Choroid plexus epithelial cell (primary cell): ENCODE data around the gene RFX2.

Source experiments
- DNase-seq: peaks from one replicate; pipeline ENCODE4 v3.0.0-alpha.2; 2010; ENCODE audit warnings: low read depth
- H3K4me3 ChIP-seq: 2 replicates; pipeline ENCODE4 v1.5.1; 2011; ENCODE audit warnings: low read depth, mild to moderate bottlenecking, control low read depth, low read length, moderate library complexity
- CTCF ChIP-seq: conservative IDR thresholded peaks from 2 replicates; pipeline ENCODE4 v1.5.1; 2011; ENCODE audit warnings: low read depth, mild to moderate bottlenecking, control low read depth, inconsistent platforms, low read length, moderate library complexity

The RFX2 gene

GRCh38 chr19:6103894-6104293 is 6.4 kb downstream of the RFX2 start:
- no peak overlapping the region for H3K4me3 ChIP-seq
- TF ChIP-seq CTCF: no peak
- DNase-seq: no peak

- TF ChIP-seq CTCF: no peak
- peak; percentile 76 for DNase-seq
- H3K4me3 ChIP-seq: no peak overlapping the region
Measured at GRCh38 chr19:6103217-6103644, 7.1 kb downstream of the RFX2 start.

GRCh38 chr19:6101991-6102390 is 8.3 kb downstream of the RFX2 start:
- no peak for DNase-seq
- TF ChIP-seq CTCF: no peak
- H3K4me3 ChIP-seq: no peak overlapping the region

GRCh38 chr19:6101291-6101825 is 8.9 kb downstream of the RFX2 start:
- no peak for DNase-seq
- no peak overlapping the region for H3K4me3 ChIP-seq

GRCh38 chr19:6100284-6100915 is 9.9 kb downstream of the RFX2 start:
- no peak overlapping the region for H3K4me3 ChIP-seq
- DNase-seq: no peak
- TF ChIP-seq CTCF: no peak

More at GRCh38 chr19:6101291-6101825, 8.9 kb downstream of the RFX2 start:
- TF ChIP-seq CTCF: no peak

GRCh38 chr19:6099599-6099998 is 10.7 kb downstream of the RFX2 start:
- no peak for DNase-seq
- no peak overlapping the region for H3K4me3 ChIP-seq
- no peak for TF ChIP-seq CTCF

- DNase-seq: no peak
- H3K4me3 ChIP-seq: no peak overlapping the region
- no peak for TF ChIP-seq CTCF
Measured at GRCh38 chr19:6099033-6099432, 11.3 kb downstream of the RFX2 start.
